HG03442 (cell line): ENCODE measurements around the gene RAN.
"Not testable (repeated sequence)": the region's sequence is repeated elsewhere in the genome, so short reads cannot be mapped to it uniquely, and the experiment has no call there.

ENCODE experiments used
- ATAC-seq: cut with Tn5 transposase; IDR thresholded peaks from one replicate; pipeline ENCODE4 v1.9.1; 2021; ENCODE audit warnings: mild to moderate bottlenecking, moderate library complexity; ENCODE audit not compliant: unreplicated experiment

RAN gene

DNA sequence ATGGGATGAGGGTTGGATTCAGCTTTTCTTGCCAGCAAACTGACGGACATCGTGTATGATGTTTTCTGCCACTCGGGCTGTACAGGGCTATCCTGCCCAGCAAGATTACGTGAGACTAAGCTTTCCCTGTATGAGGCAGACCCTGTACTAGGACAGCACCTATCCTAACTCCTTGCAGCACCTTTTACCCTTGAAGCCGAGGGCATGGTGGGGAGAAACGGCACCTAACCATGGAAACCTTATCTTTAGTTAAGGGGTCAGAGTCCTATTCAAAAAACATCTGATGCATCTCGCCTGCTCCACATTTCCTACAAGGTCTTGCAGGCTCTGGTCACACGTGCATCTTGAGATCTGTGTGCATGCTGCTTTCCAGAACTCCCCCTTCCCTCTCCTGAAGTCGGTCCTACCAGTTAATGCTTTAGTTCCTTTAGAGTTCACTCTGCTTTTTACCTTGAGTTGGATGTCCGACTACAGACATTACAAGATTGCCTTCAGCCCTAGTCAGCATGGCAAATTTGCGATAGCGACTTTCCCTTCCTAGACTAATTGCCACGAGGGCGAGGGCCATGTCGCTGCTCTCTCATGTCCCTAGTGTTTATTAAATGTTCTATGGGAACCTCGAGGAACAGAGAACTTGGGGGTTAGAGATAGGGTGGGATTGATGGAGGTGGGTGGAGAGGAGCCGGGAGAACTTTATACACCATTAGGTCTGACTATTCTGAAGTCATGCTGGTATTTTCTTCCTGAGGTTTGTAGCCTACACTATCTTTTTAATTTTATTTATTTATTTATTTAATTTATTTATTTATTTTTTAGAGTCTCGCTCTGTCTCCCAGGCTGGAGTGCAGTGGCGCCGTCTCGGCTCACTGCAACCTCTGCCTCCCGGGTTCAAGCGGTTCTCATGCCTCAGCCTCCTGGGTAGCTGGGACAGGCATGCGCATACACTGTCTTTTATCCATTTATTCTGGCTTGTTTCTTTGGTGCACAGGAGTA, 6.6 kb downstream of the RAN start:
- ATAC-seq = no peak

DNA sequence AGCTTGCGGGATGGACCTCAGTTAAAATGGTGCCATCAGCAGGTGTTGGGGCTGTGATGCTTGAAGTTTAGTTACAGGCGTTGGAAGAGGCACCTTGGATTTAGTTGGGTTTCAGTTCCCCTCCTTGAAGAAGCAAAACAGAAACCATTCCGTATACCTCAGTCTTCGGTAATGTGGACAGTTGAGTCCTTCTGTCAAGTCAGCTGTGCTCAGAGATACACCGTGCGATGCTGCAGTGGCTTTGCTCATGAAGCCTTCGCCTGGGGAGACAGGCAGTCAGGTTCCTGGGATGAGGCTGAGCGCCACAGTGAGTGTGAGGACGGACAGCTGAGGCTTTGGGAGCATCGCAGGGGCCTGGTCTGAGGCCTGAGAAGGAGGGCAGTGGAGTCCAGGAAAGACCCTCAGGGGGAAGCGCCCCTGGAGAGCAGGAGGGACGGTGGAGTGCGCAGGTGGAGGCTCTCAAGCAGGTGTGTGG, 7.4 kb downstream of the RAN start:
- peak; percentile 87 for ATAC-seq

GRCh38 chr12:130879781-130880389, 8.0 kb downstream of the RAN start:
- no peak for ATAC-seq

- ATAC-seq = peak; percentile 58
These were observed 8.6 kb downstream of the RAN start for GRCh38 chr12:130880411-130880885.

GRCh38 chr12:130881046-130881445, 9.2 kb downstream of the RAN start:
- no peak for ATAC-seq

DNA sequence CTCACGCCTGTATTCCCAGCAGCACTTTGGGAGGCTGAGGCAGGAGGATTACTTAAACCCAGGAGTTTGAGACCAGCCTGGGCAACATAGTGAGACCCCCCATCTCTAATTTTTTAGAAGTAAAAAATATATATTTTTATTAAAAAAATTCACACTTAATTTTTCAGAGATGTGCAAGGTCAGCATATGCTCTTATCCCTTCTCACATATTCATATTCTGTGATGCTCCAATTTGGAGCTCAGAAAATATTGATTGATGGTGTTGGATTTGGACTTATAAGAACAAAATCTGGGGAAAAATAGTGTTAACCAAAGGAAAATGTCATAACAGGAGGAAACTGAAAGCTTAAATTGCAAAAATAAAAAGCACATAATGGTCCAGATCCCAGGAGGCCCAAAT, 9.7 kb downstream of the RAN start:
- ATAC-seq = no peak

DNA sequence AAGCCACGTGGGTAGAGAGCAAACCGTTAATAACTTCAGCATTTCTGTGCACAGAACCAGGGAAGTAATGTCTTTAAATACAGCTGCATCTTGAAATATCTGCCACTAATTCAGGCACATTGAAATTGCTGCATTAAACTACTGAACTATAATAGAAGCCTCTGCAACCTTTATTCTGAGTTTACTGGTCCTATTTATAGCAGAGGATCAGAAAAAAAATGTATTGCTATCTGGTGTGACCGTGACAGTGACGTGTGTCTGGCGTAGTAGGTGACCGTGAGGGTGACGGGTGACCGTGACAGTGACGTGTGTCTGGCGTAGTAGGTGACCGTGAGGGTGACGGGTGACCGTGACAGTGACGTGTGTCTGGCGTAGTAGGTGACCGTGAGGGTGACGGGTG, 15.3 kb downstream of the RAN start:
- ATAC-seq = not testable (repeated sequence)

- no peak for ATAC-seq
These were observed 32.2 kb downstream of the RAN start for GRCh38 chr12:130904064-130904463.

GRCh38 chr12:130904936-130905455, 33.1 kb downstream of the RAN start:
- not testable (repeated sequence) for ATAC-seq

- no peak for ATAC-seq
These were observed 37.2 kb downstream of the RAN start for GRCh38 chr12:130909111-130909510.

DNA sequence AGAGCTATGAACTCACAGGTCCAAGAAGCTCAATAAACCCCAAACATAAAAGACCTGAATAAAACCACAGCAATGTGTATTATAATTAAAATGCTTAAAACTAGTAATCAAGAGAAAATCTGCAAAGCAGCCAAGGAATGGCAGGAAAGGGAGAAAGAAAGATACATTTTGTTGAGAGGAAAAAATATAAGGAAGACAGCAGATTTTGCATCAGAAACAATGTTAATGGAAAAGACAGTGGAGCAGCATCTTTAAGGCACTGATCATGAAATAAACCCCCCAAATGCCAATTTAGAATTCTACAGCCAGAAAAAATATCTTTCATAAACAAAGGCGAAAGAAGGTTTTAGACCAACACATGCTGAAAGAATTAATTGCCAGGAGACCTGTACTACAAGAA, 39.3 kb downstream of the RAN start:
- ATAC-seq = no peak

GRCh38 chr12:130911933-130912332, 40.1 kb downstream of the RAN start:
- ATAC-seq = no peak

- no peak for ATAC-seq
These were observed 44.5 kb downstream of the RAN start for GRCh38 chr12:130916241-130916911.

GRCh38 chr12:130917607-130918006, 45.7 kb downstream of the RAN start:
- no peak for ATAC-seq

GRCh38 chr12:130919086-130919485, 47.2 kb downstream of the RAN start:
- ATAC-seq = no peak

DNA sequence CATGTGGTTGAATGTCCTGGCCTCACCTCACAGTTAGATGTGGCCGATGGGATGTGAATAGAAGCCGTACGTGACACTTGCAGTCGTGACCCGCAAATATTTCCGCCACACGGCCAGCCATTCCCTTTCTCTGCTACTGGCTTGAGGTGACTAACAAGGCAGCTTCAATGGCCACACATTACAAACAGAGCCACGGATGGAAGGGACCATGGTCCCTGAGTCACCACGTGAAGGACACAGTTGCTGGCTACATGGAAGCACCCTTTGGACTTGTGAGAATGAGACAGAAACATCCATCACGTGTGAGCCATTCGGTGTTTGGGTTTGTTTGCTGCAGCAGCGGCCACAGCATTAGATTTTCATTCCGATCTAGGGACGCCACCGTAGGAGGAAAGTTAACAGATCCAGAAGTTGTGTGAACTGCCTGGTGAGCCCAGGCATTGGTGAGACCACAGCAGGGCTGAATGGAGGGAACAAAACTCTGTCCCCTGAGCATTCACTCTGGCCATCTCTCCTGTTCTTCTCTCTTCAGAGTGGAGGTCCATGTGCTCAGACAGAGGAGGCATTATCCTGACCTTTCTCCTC, 48.3 kb downstream of the RAN start:
- no peak for ATAC-seq

- no peak for ATAC-seq
These were observed 49.0 kb downstream of the RAN start for GRCh38 chr12:130920723-130921381.

- no peak for ATAC-seq
These were observed 50.7 kb downstream of the RAN start for GRCh38 chr12:130922511-130922953.

DNA sequence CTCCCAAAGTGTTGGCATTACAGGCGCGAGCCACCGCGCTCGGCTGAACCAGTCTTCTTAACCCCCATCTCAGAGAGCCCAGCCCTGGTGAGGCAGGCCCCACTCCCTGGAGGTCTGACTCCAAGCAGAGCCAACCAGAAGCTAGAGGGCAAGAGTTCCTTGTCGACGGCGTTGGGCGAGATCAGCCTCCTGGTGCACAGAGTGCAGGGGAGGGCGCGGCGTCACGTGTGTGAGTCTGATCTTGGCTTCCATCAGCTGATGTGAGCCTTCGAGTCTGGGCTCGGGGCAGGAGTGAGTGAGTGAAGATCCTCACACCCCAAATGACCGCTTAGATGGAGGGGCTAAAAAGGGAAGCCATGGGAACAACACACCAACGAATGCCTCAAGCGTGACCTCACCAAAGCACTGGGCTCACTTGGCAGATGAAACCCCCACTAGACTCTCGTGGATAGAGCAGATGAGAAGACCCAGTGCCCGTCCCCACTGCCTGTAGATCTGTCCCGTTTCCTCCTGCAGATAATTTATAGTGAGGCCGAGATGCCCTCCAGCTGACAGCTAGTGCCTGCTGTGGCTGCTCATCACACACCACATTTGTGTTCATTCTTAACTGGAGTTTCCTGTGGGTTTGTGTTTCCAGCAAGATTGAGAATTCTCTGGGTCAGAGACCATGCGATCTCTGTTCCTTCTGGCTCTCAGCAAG, 53.2 kb downstream of the RAN start:
- no peak for ATAC-seq

GRCh38 chr12:130925666-130926015, 53.8 kb downstream of the RAN start:
- no peak for ATAC-seq
